Trophoblast cell (in vitro differentiated cells and primary cell): Measurements from ENCODE around the gene AJM1.
"Not testable (repeated sequence)": the region's sequence is repeated elsewhere in the genome, so short reads cannot be mapped to it uniquely, and the experiment has no call there.

ENCODE experiments used
- DNase-seq, 2 donors: peaks; one replicate each; pipeline ENCODE4 v3.0.0-alpha.2; 2016
- H2AFZ ChIP-seq: 2 replicates; pipeline ENCODE4 v1.6.1; 2013; ENCODE audit warnings: low read length, moderate library complexity, mild to moderate bottlenecking; ENCODE audit not compliant: insufficient read depth, poor library complexity
- H2AK5ac ChIP-seq: 2 replicates; pipeline ENCODE4 v1.6.1; 2013; ENCODE audit warnings: mild to moderate bottlenecking, low read length
- H2BK120ac ChIP-seq: 2 replicates; pipeline ENCODE4 v1.6.1; 2013; ENCODE audit warnings: low read length, mild to moderate bottlenecking, moderate library complexity; ENCODE audit not compliant: insufficient read depth, poor library complexity
- H2BK12ac ChIP-seq: 2 replicates; pipeline ENCODE4 v1.6.1; 2013; ENCODE audit warnings: mild to moderate bottlenecking, low read length, moderate library complexity
- H2BK5ac ChIP-seq: 2 replicates; pipeline ENCODE4 v1.6.1; 2013; ENCODE audit warnings: low read length, low read depth, moderate library complexity, mild to moderate bottlenecking; ENCODE audit not compliant: poor library complexity
- H3K14ac ChIP-seq: 2 replicates; pipeline ENCODE4 v1.6.1; 2013; ENCODE audit warnings: mild to moderate bottlenecking, low read length
- H3K18ac ChIP-seq: 2 replicates; pipeline ENCODE4 v1.6.1; 2013; ENCODE audit warnings: mild to moderate bottlenecking, low read length
- H3K23ac ChIP-seq: 2 replicates; pipeline ENCODE4 v1.6.1; 2013; ENCODE audit warnings: low read length
- H3K27ac ChIP-seq: 2 replicates; pipeline ENCODE4 v1.5.1; 2013; ENCODE audit warnings: low read depth, mild to moderate bottlenecking, inconsistent platforms, low read length, moderate library complexity
- H3K27me3 ChIP-seq: 2 replicates; pipeline ENCODE4 v1.6.1; 2013; ENCODE audit warnings: inconsistent platforms, mild to moderate bottlenecking, low read length, moderate library complexity; ENCODE audit not compliant: insufficient read depth
- H3K36me3 ChIP-seq, 2 experiments: 1 replicate in 1 of 2; 2 replicates in 1 of 2; pipeline ENCODE4 v1.6.1; 2013; ENCODE audit warnings: low read length in 2 of 2, mild to moderate bottlenecking in 2 of 2, moderate library complexity in 1 of 2; ENCODE audit not compliant: insufficient read depth in 2 of 2, control insufficient read depth in 1 of 2
- H3K4ac ChIP-seq: 2 replicates; pipeline ENCODE4 v1.6.1; 2013; ENCODE audit warnings: low read depth, mild to moderate bottlenecking, low read length, moderate library complexity
- H3K4me1 ChIP-seq, 2 experiments: 1 replicate in 1 of 2; 2 replicates in 1 of 2; pipeline ENCODE4 v1.6.1; 2013; ENCODE audit warnings: low read length in 2 of 2, mild to moderate bottlenecking in 2 of 2, moderate library complexity in 1 of 2; ENCODE audit not compliant: insufficient read depth in 2 of 2, control insufficient read depth in 1 of 2
- H3K4me2 ChIP-seq: 2 replicates; pipeline ENCODE4 v1.6.1; 2013; ENCODE audit warnings: inconsistent platforms, mild to moderate bottlenecking, low read length, moderate library complexity
- H3K4me3 ChIP-seq: 2 replicates; pipeline ENCODE4 v1.5.1; 2013; ENCODE audit warnings: mild to moderate bottlenecking, low read depth, low read length, inconsistent platforms
- H3K79me1 ChIP-seq: one replicate; pipeline ENCODE4 v1.6.1; 2013; ENCODE audit warnings: low read length
- H3K79me2 ChIP-seq: 2 replicates; pipeline ENCODE4 v1.6.1; 2013; ENCODE audit warnings: low read length, mild to moderate bottlenecking; ENCODE audit not compliant: control insufficient read depth, insufficient read depth, poor library complexity
- H3K9ac ChIP-seq: 2 replicates; pipeline ENCODE4 v1.6.1; 2013; ENCODE audit warnings: mild to moderate bottlenecking, low read length
- H3K9me3 ChIP-seq: 2 replicates; pipeline ENCODE4 v1.6.1; 2013; ENCODE audit warnings: low read depth, mild to moderate bottlenecking, control low read depth, inconsistent platforms, low read length; ENCODE audit not compliant: insufficient read depth
- H4K12ac ChIP-seq: 2 replicates; pipeline ENCODE4 v1.6.1; 2013; ENCODE audit warnings: low read depth, mild to moderate bottlenecking, low read length, moderate library complexity
- H4K8ac ChIP-seq: 2 replicates; pipeline ENCODE4 v1.6.1; 2013; ENCODE audit warnings: low read depth, mild to moderate bottlenecking, low read length, moderate library complexity
- H4K91ac ChIP-seq: one replicate; pipeline ENCODE4 v1.6.1; 2013; ENCODE audit warnings: low read depth, mild to moderate bottlenecking, low read length, moderate library complexity
- WGBS: extraction: QIAGEN DNeasy Blood & Tissue Kit; methylation state at CpG from one replicate; pipeline ENCODE4 v1.1.7; 2013; ENCODE audit warnings: missing lambda C conversion rate; ENCODE audit not compliant: insufficient read length, insufficient coverage; ENCODE audit errors: extremely low coverage; 5-methylcytosine and 5-hydroxymethylcytosine counted together

AJM1 gene

DNA sequence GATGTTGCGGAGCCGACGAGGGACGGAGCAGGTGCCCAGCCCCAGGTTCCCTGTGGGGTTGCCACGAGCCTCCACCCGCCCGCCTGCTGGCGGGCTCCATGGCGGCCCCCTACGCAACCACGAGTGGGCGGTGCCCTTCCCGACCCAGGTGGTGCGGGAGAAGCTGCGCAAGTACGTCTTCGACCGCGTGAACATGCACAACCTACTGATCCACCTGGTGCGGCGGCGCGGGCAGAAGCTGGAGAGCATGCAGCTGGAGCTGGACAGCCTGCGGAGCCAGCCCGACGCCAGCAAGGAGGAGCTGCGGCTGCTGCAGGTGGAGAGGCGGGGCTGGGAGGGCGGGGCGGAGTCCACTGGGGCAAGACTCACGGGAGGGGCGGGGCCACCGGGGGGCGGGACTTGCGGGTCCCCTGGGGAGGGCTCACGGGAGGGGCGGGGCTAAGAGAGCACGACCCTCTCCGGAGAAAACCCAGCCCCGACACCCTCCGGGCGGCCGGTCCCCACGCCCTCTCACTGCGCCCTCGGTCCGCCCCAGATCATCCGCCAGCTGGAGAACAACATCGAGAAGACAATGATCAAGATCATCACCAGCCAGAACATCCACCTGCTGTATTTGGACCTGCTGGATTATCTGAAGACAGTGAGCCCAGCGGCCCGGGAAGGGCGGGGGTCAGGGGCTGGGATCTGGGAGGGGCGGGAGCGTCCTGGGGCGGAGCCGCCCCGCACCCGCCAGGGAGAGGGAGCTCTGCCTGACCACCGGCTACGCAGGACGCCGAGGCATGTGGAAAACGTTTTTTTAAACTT, 42.2 kb upstream of the AJM1 start:
- H3K14ac ChIP-seq: no peak overlapping the region
- no peak overlapping the region for H3K23ac ChIP-seq
- peak overlapping the region; percentile 25 for H2BK120ac ChIP-seq
- no CpG with 5 or more reads among the region's 63 CpGs for WGBS
- H4K91ac ChIP-seq: peak overlapping the region; percentile 63
- H3K4me3 ChIP-seq: peak overlapping the region; percentile 46
- H3K27ac ChIP-seq: peak overlapping the region; percentile 11
- peaks cover 1% of the 10 kb centered on the region for H3K79me2 ChIP-seq
- peak overlapping the region; percentile 28 for H3K4ac ChIP-seq
- no peaks in the 10 kb centered on the region for H3K27me3 ChIP-seq
- H4K12ac ChIP-seq: no peak overlapping the region
- H4K8ac ChIP-seq: peak overlapping the region; percentile 51
- peak overlapping the region; percentile 53 for H2BK12ac ChIP-seq
- H2AFZ ChIP-seq: peak overlapping the region; percentile 74
- no peak overlapping the region for H2AK5ac ChIP-seq
- H3K9ac ChIP-seq: no peak overlapping the region
- no peaks in the 10 kb centered on the region for H3K9me3 ChIP-seq
- peaks cover 0 to 9% of the 10 kb centered on the region in 2 experiments for H3K36me3 ChIP-seq
- H2BK5ac ChIP-seq: no peak overlapping the region
- peaks cover 13% of the 10 kb centered on the region for H3K79me1 ChIP-seq
- peaks cover 28 to 30% of the 10 kb centered on the region in 2 experiments for H3K4me1 ChIP-seq
- H3K18ac ChIP-seq: no peak overlapping the region
- DNase-seq: peak; percentile 80 to 84
- peak overlapping the region; percentile 71 for H3K4me2 ChIP-seq

DNA sequence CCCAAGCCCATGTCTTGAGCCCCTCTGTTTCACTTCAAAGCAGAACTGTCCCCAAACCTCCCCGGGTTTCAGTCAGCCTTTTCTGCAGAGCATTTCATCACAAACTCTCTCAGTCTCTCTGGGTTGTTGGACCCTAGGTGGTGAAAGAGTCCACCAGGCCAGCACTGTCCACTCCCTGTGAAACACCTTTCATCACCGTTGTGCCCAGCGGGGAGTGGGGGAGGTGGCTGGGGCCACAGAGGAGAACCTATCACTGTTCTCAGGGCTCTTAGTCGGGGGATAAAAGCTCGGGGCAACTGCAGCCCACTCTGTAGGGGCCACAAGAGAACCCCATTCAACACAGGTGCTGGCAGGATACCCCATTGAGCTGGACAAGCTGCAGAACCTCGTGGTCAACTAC, 40.0 kb upstream of the AJM1 start:
- DNase-seq: no peak
- Histone ChIP-seq H3K18ac (no peak overlapping the region), H3K4me3 (no peak overlapping the region), H2BK12ac (no peak overlapping the region), H4K91ac (no peak overlapping the region), H3K23ac (no peak overlapping the region), H3K4me1 (peaks cover 26 to 27% of the 10 kb centered on the region in 2 experiments), H3K79me2 (peaks cover 4% of the 10 kb centered on the region), H3K9ac (no peak overlapping the region), H3K27ac (no peak overlapping the region), H2BK120ac (no peak overlapping the region), H2AFZ (no peak overlapping the region), H2AK5ac (no peak overlapping the region), H3K14ac (no peak overlapping the region), H3K36me3 (peaks cover 10 to 15% of the 10 kb centered on the region in 2 experiments), H4K12ac (no peak overlapping the region), H2BK5ac (no peak overlapping the region), H4K8ac (no peak overlapping the region), H3K79me1 (peaks cover 12% of the 10 kb centered on the region), H3K4me2 (no peak overlapping the region), H3K27me3 (no peaks in the 10 kb centered on the region), H3K4ac (no peak overlapping the region), H3K9me3 (no peaks in the 10 kb centered on the region)
- no CpG with 5 or more reads among the region's 6 CpGs for WGBS

DNA sequence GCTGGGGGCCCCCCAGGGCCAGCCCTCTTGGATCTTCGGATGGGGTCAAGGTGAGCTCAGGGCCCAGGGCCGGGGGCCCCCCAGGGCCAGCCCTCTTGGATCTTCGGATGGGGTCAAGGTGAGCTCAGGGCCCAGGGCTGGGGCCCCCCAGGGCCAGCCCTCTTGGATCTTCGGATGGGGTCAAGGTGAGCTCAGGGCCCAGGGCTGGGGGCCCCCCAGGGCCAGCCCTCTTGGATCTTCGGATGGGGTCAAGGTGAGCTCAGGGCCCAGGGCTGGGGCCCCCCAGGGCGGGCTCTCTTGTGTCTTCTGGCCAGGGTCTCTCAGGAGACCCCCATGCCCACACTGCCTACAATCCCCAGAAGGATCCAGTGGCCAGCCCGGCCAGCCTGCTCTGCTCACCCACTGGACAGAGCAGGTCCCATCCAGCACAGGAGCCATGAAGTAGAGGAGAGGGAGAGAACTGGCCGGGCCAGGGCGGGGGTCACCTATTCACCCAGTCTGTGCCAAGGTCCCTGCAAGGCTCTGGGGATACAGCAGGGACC, 39.2 kb upstream of the AJM1 start:
- peaks cover 17% of the 10 kb centered on the region for H3K79me1 ChIP-seq
- WGBS: no CpG with 5 or more reads among the region's 9 CpGs
- peak overlapping the region; percentile 29 for H2AK5ac ChIP-seq
- not testable (repeated sequence) for H3K79me2 ChIP-seq, H3K14ac ChIP-seq, H3K4me3 ChIP-seq, DNase-seq, H2BK5ac ChIP-seq, H2BK12ac ChIP-seq, H3K4ac ChIP-seq, H2BK120ac ChIP-seq, H3K9ac ChIP-seq, H3K9me3 ChIP-seq, H2AFZ ChIP-seq, H3K18ac ChIP-seq, H3K27me3 ChIP-seq, H4K8ac ChIP-seq, H4K12ac ChIP-seq, H3K27ac ChIP-seq, H3K4me2 ChIP-seq, H3K23ac ChIP-seq
- H4K91ac ChIP-seq: peak overlapping the region; percentile 5
- peaks cover 10 to 15% of the 10 kb centered on the region in 2 experiments for H3K36me3 ChIP-seq
- H3K4me1 ChIP-seq: peaks cover 23 to 27% of the 10 kb centered on the region in 2 experiments

GRCh38 chr9:136803551-136804508, 38.4 kb upstream of the AJM1 start:
- Histone ChIP-seq H3K23ac (no peak overlapping the region), H3K14ac (no peak overlapping the region), H3K79me2 (peaks cover 11% of the 10 kb centered on the region), H3K27me3 (no peaks in the 10 kb centered on the region), H3K18ac (no peak overlapping the region), H2BK12ac (no peak overlapping the region), H3K9ac (no peak overlapping the region), H3K4me1 (peaks cover 23 to 27% of the 10 kb centered on the region in 2 experiments), H3K4me2 (no peak overlapping the region), H2AK5ac (peak overlapping the region; percentile 29), H4K12ac (no peak overlapping the region), H4K8ac (no peak overlapping the region), H3K36me3 (peaks cover 10 to 15% of the 10 kb centered on the region in 2 experiments), H3K4me3 (no peak overlapping the region), H2BK120ac (no peak overlapping the region), H2AFZ (no peak overlapping the region), H3K9me3 (no peaks in the 10 kb centered on the region), H3K79me1 (peaks cover 22% of the 10 kb centered on the region), H3K27ac (no peak overlapping the region), H4K91ac (peak overlapping the region; percentile 62), H3K4ac (no peak overlapping the region), H2BK5ac (no peak overlapping the region)
- DNase-seq: no peak
- WGBS: no CpG with 5 or more reads among the region's 22 CpGs
